ENCODE results near the gene ZNF628. TPM values are rescaled to one million over a fixed set of nuclear protein-coding genes. Genes with fewer than 3 reads are reported as not detected.

ZNF628 gene
- total and polyA plus RNA-seq, 2 donors, result 1.1 to 4.8 TPM

GRCh38 chr19:55484593-55485438 lies 8.4 kb downstream of the ZNF628 start, which contains the start of gene NAT14:
Gene NAT14, plus strand, starts transcription at chr19:55485188. Its CDS starts 521 bp downstream, at chr19:55485709.
- Histone ChIP-seq H3K27me3 (ENCODE audit: control insufficient read depth in 2 of 2, insufficient read depth in 1 of 2, low read length in 1 of 2) (no peaks in the 10 kb centered on the region), H3K27ac (ENCODE audit: low read depth in 1 of 2, low read length in 1 of 2) (peak within 1 kb of the TSS; percentile 93 to 100), H3K4me1 (ENCODE audit: control insufficient read depth in 2 of 2, insufficient read depth in 2 of 2, low read length in 2 of 2) (peaks cover 54 to 68% of the 10 kb centered on the region in 2 donors), H3K36me3 (ENCODE audit: control insufficient read depth in 2 of 2, insufficient read depth in 2 of 2, low read length in 1 of 2) (peaks cover 21 to 36% of the 10 kb centered on the region in 2 donors), H3K4me3 (ENCODE audit: low read length in 2 of 2) (peak within 1 kb of the TSS; percentile 73 to 85), H3K9me3 (ENCODE audit: control insufficient read depth in 2 of 2, insufficient read depth in 1 of 2, low read length in 1 of 2) (peaks cover 0 to 8% of the 10 kb centered on the region in 2 donors)
- DNase-seq (ENCODE audit: low read depth in 6 of 9, low spot score in 9 of 9), result peak in 8 of 9 donors; percentile 56 to 92 (median 82)
- WGBS, result 2% methylated on average over 78 of the region's 78 CpGs

GRCh38 chr19:55485439-55486011 lies 9.1 kb downstream of the ZNF628 start:
- Histone ChIP-seq H3K27me3 (ENCODE audit: control insufficient read depth in 2 of 2, insufficient read depth in 1 of 2, low read length in 1 of 2) (peaks cover 0 to 5% of the 10 kb centered on the region in 2 donors), H3K9me3 (ENCODE audit: control insufficient read depth in 2 of 2, insufficient read depth in 1 of 2, low read length in 1 of 2) (peaks cover 0 to 8% of the 10 kb centered on the region in 2 donors), H3K4me1 (ENCODE audit: control insufficient read depth in 2 of 2, insufficient read depth in 2 of 2, low read length in 2 of 2) (peaks cover 52 to 61% of the 10 kb centered on the region in 2 donors), H3K36me3 (ENCODE audit: control insufficient read depth in 2 of 2, insufficient read depth in 2 of 2, low read length in 1 of 2) (peaks cover 21 to 36% of the 10 kb centered on the region in 2 donors), H3K4me3 (ENCODE audit: low read length in 2 of 2) (peak overlapping the region; percentile 73 to 85), H3K27ac (ENCODE audit: low read depth in 1 of 2, low read length in 1 of 2) (peak overlapping the region; percentile 93 to 100)
- 3% methylated on average over 18 of the region's 18 CpGs for WGBS
- peak in 7 of 9 donors; percentile 57 to 95 (median 86) for DNase-seq (ENCODE audit: low read depth in 6 of 9, low spot score in 9 of 9)

DNA sequence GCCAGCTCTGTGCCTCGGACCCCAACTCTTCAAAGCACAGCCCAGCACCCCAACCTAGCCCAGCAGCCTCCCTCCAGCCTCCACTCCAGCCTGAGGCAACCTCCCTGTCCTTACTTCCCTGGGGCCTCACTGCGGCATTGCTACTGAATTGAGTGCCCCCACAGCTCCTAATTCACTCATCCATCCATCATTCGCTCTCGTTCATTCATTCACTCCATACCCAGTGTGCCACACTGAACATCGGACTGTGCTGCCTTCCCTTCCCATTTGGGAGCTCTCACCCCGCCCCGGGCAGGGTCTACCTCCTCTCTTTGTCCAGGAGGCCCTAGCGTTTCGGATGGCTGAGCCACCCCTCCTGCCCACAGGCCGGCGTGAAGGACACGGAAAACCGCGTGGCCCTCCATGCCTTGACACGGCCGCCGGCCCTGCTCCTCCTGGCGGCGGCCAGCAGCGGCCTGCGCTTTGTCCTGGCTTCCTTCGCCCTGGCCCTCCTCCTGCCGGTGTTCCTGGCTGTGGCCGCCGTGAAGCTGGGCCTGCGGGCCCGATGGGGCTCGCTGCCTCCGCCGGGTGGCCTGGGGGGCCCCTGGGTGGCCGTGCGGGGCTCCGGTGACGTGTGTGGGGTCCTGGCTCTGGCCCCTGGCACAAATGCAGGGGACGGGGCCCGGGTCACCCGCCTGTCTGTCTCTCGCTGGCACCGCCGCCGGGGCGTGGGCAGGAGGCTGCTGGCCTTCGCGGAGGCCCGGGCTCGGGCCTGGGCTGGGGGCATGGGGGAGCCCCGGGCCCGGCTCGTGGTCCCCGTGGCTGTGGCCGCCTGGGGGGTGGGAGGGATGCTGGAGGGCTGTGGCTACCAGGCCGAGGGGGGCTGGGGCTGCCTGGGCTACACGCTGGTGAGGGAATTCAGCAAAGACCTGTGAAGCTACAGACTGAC lies 9.9 kb downstream of the ZNF628 start:
- Histone ChIP-seq H3K4me3 (ENCODE audit: low read length in 2 of 2) (peak overlapping the region; percentile 73 to 85), H3K9me3 (ENCODE audit: control insufficient read depth in 2 of 2, insufficient read depth in 1 of 2, low read length in 1 of 2) (peaks cover 0 to 8% of the 10 kb centered on the region in 2 donors), H3K36me3 (ENCODE audit: control insufficient read depth in 2 of 2, insufficient read depth in 2 of 2, low read length in 1 of 2) (peaks cover 16 to 32% of the 10 kb centered on the region in 2 donors), H3K4me1 (ENCODE audit: control insufficient read depth in 2 of 2, insufficient read depth in 2 of 2, low read length in 2 of 2) (peaks cover 45 to 58% of the 10 kb centered on the region in 2 donors), H3K27ac (ENCODE audit: low read depth in 1 of 2, low read length in 1 of 2) (peak overlapping the region; percentile 93 to 100), H3K27me3 (ENCODE audit: control insufficient read depth in 2 of 2, insufficient read depth in 1 of 2, low read length in 1 of 2) (peaks cover 0 to 9% of the 10 kb centered on the region in 2 donors)
- DNase-seq (ENCODE audit: low read depth in 6 of 9, low spot score in 9 of 9), result no peak
- WGBS, result 90% methylated on average over 53 of the region's 53 CpGs

DNA sequence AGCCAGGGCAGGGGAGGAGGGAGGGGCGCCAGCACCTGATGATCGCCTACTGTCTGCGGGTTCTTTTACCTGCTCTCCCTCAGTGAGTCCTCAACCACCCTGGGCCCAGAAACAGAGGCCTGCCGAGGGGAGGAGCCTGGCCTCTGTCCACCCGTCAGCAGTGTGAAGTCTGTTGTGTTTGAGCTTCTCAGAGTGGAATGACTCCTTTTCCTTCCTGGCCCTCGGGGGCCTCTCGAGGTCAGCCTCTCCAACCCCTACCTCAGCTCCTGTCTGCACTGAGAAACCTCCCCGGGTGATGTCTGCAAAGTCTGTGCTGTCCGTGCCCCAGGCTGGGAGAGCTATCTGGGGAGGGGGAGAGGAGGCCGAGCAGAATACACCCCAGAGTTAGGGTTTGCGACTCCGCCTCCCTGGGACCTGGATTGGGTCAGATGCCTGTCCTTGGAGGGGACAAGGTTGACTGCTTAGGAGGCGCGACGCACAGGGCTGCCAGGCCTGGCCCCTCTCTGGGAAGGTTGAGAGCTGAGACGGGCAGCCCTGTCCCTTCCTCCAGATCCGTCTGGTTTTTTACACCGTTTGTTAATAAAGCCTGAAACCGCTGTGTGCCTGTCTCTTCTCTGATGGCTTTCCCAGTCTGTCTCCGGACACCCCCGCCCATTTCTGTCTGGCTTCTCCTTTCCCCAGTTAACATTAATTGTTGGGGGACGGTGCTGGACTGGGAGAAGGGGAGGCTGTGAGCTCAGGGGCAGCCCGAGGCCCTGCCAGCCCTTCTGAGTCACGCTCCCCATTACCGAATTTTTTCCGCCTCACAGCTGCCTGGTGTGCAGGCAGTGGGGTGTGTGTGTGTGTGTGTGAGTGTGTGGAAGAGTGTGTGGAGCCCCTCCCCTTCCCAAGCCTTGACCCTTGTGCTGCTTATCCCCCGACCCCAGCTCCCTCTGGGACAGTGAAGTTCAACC lies 10.8 kb downstream of the ZNF628 start:
- Histone ChIP-seq H3K4me1 (ENCODE audit: control insufficient read depth in 2 of 2, insufficient read depth in 2 of 2, low read length in 2 of 2) (peaks cover 52 to 67% of the 10 kb centered on the region in 2 donors), H3K4me3 (ENCODE audit: low read length in 2 of 2) (peak overlapping the region; percentile 48 to 73), H3K27ac (ENCODE audit: low read depth in 1 of 2, low read length in 1 of 2) (peak overlapping the region; percentile 64 to 100), H3K9me3 (ENCODE audit: control insufficient read depth in 2 of 2, insufficient read depth in 1 of 2, low read length in 1 of 2) (peaks cover 0 to 8% of the 10 kb centered on the region in 2 donors), H3K27me3 (ENCODE audit: control insufficient read depth in 2 of 2, insufficient read depth in 1 of 2, low read length in 1 of 2) (peaks cover 0 to 16% of the 10 kb centered on the region in 2 donors), H3K36me3 (ENCODE audit: control insufficient read depth in 2 of 2, insufficient read depth in 2 of 2, low read length in 1 of 2) (peaks cover 14 to 23% of the 10 kb centered on the region in 2 donors)
- peak in 1 of 9 donors; percentile 52 for DNase-seq (ENCODE audit: low read depth in 6 of 9, low spot score in 9 of 9)
- 82% methylated on average over 27 of the region's 27 CpGs for WGBS

GRCh38 chr19:55487924-55488687 lies 11.7 kb downstream of the ZNF628 start, which contains the start of gene SSC5D:
Gene SSC5D, plus strand, starts transcription at chr19:55488436. Its CDS starts 154 bp downstream, at chr19:55488590.
- peaks cover 0 to 8% of the 10 kb centered on the region in 2 donors for H3K9me3 ChIP-seq (ENCODE audit: control insufficient read depth in 2 of 2, insufficient read depth in 1 of 2, low read length in 1 of 2)
- 51% methylated on average over 19 of the region's 21 CpGs for WGBS
- H3K27me3 ChIP-seq (ENCODE audit: control insufficient read depth in 2 of 2, insufficient read depth in 1 of 2, low read length in 1 of 2), result peaks cover 0 to 19% of the 10 kb centered on the region in 2 donors
- H3K27ac ChIP-seq (ENCODE audit: low read depth in 1 of 2, low read length in 1 of 2), result peak within 1 kb of the TSS; percentile 64 to 100
- H3K4me3 ChIP-seq (ENCODE audit: low read length in 2 of 2), result peak within 1 kb of the TSS; percentile 48 to 73
- peaks cover 14 to 15% of the 10 kb centered on the region in 2 donors for H3K36me3 ChIP-seq (ENCODE audit: control insufficient read depth in 2 of 2, insufficient read depth in 2 of 2, low read length in 1 of 2)
- H3K4me1 ChIP-seq (ENCODE audit: control insufficient read depth in 2 of 2, insufficient read depth in 2 of 2, low read length in 2 of 2), result peaks cover 57 to 76% of the 10 kb centered on the region in 2 donors
- no peak for DNase-seq (ENCODE audit: low read depth in 6 of 9, low spot score in 9 of 9)

DNA sequence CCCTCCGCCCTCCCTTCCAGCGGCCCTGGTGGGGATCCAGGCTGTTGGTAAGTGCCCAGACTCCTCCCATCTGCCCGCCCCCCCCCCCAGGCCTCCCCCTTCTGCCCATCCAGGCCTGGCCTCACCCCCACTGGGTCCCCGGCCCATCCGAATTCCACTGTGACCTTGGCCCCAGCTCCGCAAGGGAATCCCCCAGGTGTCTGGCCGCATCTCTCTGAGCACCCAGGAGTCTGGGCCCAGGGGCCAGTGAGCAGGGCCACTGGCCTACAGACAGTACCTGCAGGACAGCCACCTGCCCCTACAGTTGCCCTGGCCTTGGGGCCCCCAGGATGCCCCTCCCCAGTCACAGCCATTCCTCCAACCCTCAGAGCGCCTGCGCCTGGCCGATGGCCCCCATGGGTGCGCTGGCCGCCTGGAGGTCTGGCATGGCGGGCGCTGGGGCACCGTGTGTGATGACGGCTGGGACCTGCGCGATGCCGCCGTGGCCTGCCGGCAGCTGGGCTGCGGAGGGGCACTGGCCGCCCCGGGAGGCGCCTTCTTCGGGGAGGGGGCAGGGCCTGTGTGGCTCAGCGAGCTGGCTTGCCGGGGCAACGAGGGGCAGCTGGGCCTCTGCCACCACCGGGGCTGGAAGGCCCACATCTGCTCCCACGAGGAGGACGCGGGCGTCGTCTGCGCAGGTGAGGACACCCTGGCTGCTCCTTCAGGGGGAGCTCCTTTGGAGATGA lies 12.7 kb downstream of the ZNF628 start:
- Histone ChIP-seq H3K4me1 (ENCODE audit: control insufficient read depth in 2 of 2, insufficient read depth in 2 of 2, low read length in 2 of 2) (peaks cover 49 to 73% of the 10 kb centered on the region in 2 donors), H3K27me3 (ENCODE audit: control insufficient read depth in 2 of 2, insufficient read depth in 1 of 2, low read length in 1 of 2) (peaks cover 0 to 29% of the 10 kb centered on the region in 2 donors), H3K9me3 (ENCODE audit: control insufficient read depth in 2 of 2, insufficient read depth in 1 of 2, low read length in 1 of 2) (peaks cover 0 to 8% of the 10 kb centered on the region in 2 donors), H3K36me3 (ENCODE audit: control insufficient read depth in 2 of 2, insufficient read depth in 2 of 2, low read length in 1 of 2) (peaks cover 8% of the 10 kb centered on the region in 2 donors), H3K27ac (ENCODE audit: low read depth in 1 of 2, low read length in 1 of 2) (peak overlapping the region in 1 of 2 donors; percentile 32), H3K4me3 (ENCODE audit: low read length in 2 of 2) (no peak overlapping the region)
- 78% methylated on average over 36 of the region's 36 CpGs for WGBS
- no peak for DNase-seq (ENCODE audit: low read depth in 6 of 9, low spot score in 9 of 9)

Data from thymus (tissue), 11 donors.